GM10266 (cell line): Measurements from ENCODE around the gene STRADB.

ENCODE experiments used
- DNase-seq: peaks from one replicate; pipeline ENCODE4 v3.0.0; 2012; ENCODE audit errors: extremely low spot score
- CTCF ChIP-seq: IDR thresholded peaks from 2 replicates; pipeline ENCODE4 v1.5.1; 2012; ENCODE audit warnings: mild to moderate bottlenecking, low read depth; ENCODE audit not compliant: control insufficient read depth, insufficient read depth; ENCODE audit errors: missing control alignments

Gene STRADB

GRCh38 chr2:201447086-201447485 is 4.5 kb upstream of the STRADB start:
- TF ChIP-seq CTCF: no peak
- no peak for DNase-seq

- no peak for TF ChIP-seq CTCF
- no peak for DNase-seq
Measured at GRCh38 chr2:201448061-201448460, 3.5 kb upstream of the STRADB start.

- no peak for TF ChIP-seq CTCF
- no peak for DNase-seq
Measured at GRCh38 chr2:201448701-201449100, 2.8 kb upstream of the STRADB start.

GRCh38 chr2:201450954-201451291 is 617 bp upstream of the STRADB start:
- no peak for TF ChIP-seq CTCF
- no peak for DNase-seq

GRCh38 chr2:201452058-201452921 is 750 bp downstream of the STRADB start:
- no peak for DNase-seq
- no peak for TF ChIP-seq CTCF

- no peak for DNase-seq
- no peak for TF ChIP-seq CTCF
Measured at GRCh38 chr2:201452922-201453643, 1.5 kb downstream of the STRADB start.

- DNase-seq: no peak
- no peak for TF ChIP-seq CTCF
Measured at GRCh38 chr2:201458381-201458780, 6.8 kb downstream of the STRADB start.
